Esophagus muscularis mucosa (tissue), 3 donors: ENCODE measurements around the gene DAB2IP.

Experiments used
- CTCF ChIP-seq, 3 experiments: fragments of 200-600 bp in 2 of 3; fragments of 450-650 bp in 1 of 3; sonication (generic) in 2 of 3; IDR thresholded peaks; one replicate each; pipeline ENCODE4 v1.5.1; 2017 to 2019; ENCODE audit warnings: antibody characterized with exemption in 3 of 3, mild to moderate bottlenecking in 2 of 3, moderate library complexity in 1 of 3
- POLR2A ChIP-seq: fragments of 450-650 bp; IDR thresholded peaks from one replicate; pipeline ENCODE4 v1.6.1; 2017; ENCODE audit warnings: antibody characterized with exemption, moderate library complexity, mild to moderate bottlenecking, low read depth
- POLR2AphosphoS5 ChIP-seq, 2 donors: sonication (generic); formaldehyde crosslinking; IDR thresholded peaks; one replicate each; pipeline ENCODE4 v1.6.1; 2017; ENCODE audit warnings: antibody characterized with exemption in 2 of 2

GRCh38 chr9:121739971-121740370, 88.5 kb downstream of the DAB2IP start:
- no peak for TF ChIP-seq CTCF (IDR thresholded peaks at IDR 0.05)
- TF ChIP-seq POLR2A: no peak
- no peak for TF ChIP-seq POLR2AphosphoS5 (IDR thresholded peaks at IDR 0.05)
